Esophagus muscularis mucosa (tissue), 4 donors: Measurements from ENCODE around the gene DES.

Source experiments
- EP300 ChIP-seq: sonication (generic); formaldehyde crosslinking; IDR thresholded peaks from one replicate; pipeline ENCODE4 v1.6.1; 2017; ENCODE audit warnings: antibody characterized with exemption
- POLR2A ChIP-seq: fragments of 450-650 bp; IDR thresholded peaks from one replicate; pipeline ENCODE4 v1.6.1; 2017; ENCODE audit warnings: antibody characterized with exemption, moderate library complexity, mild to moderate bottlenecking, low read depth
- POLR2AphosphoS5 ChIP-seq, 2 donors: sonication (generic); formaldehyde crosslinking; IDR thresholded peaks; one replicate each; pipeline ENCODE4 v1.6.1; 2017; ENCODE audit warnings: antibody characterized with exemption in 2 of 2
- TF ChIP-seq, protein P1 (sequence below), 3 experiments: fragments of 200-600 bp in 2 of 3; fragments of 450-650 bp in 1 of 3; sonication (generic) in 2 of 3; IDR thresholded peaks; one replicate each; pipeline ENCODE4 v1.5.1; 2017 to 2019; ENCODE audit warnings: antibody characterized with exemption in 3 of 3, mild to moderate bottlenecking in 2 of 3, moderate library complexity in 1 of 3

DNA sequence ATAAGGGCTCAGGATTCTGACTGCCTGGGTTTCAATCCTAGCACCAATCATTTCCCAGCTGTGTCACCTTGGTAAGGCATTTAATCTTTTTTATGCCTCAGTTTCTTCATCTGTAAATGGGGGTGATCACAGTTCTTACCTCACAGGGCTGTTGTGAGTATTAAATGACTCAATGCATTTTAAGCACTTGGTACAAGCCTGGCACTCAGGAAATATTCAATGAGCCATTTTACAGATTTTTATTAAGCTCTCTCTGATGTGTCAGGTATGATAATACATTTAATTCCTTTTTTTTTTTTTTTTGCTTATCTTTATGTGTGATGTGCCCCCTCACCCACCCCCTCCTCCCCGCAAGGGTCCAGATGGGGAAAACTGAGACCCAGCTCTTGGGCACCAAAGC is 28.5 kb downstream of the DES start:
- TF ChIP-seq EP300 (no peak), POLR2AphosphoS5 (IDR thresholded peaks at IDR 0.05) (no peak), POLR2A (no peak)
- TF ChIP-seq, protein P1, sequence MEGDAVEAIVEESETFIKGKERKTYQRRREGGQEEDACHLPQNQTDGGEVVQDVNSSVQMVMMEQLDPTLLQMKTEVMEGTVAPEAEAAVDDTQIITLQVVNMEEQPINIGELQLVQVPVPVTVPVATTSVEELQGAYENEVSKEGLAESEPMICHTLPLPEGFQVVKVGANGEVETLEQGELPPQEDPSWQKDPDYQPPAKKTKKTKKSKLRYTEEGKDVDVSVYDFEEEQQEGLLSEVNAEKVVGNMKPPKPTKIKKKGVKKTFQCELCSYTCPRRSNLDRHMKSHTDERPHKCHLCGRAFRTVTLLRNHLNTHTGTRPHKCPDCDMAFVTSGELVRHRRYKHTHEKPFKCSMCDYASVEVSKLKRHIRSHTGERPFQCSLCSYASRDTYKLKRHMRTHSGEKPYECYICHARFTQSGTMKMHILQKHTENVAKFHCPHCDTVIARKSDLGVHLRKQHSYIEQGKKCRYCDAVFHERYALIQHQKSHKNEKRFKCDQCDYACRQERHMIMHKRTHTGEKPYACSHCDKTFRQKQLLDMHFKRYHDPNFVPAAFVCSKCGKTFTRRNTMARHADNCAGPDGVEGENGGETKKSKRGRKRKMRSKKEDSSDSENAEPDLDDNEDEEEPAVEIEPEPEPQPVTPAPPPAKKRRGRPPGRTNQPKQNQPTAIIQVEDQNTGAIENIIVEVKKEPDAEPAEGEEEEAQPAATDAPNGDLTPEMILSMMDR (IDR thresholded peaks at IDR 0.05) = no peak
